Nephron (organoid): ENCODE data around the gene GPR176.

Source experiments
- H3K27ac Mint-ChIP-seq, 3 experiments: 2 replicates each; pipeline ENCODE4 v1.8.0; 2020; ENCODE audit warnings: mixed read lengths in 3 of 3, mild to moderate bottlenecking in 2 of 3, moderate library complexity in 1 of 3
- H3K27me3 Mint-ChIP-seq: 2 replicates; pipeline ENCODE4 v1.8.0; 2021; ENCODE audit warnings: low read depth, mild to moderate bottlenecking, moderate library complexity, mixed read lengths
- H3K36me3 Mint-ChIP-seq: 2 replicates; pipeline ENCODE4 v1.8.0; 2020; ENCODE audit warnings: low read depth, mixed read lengths
- H3K4me1 Mint-ChIP-seq: 2 replicates; pipeline ENCODE4 v1.8.0; 2020; ENCODE audit warnings: mixed read lengths
- H3K4me3 Mint-ChIP-seq, 3 experiments: 2 replicates each; pipeline ENCODE4 v1.8.0; 2020; ENCODE audit warnings: mild to moderate bottlenecking in 3 of 3, mixed read lengths in 3 of 3, moderate library complexity in 2 of 3
- H3K9me3 Mint-ChIP-seq: 2 replicates; pipeline ENCODE4 v1.8.0; 2020; ENCODE audit warnings: mixed read lengths
- CTCF ChIP-seq, 3 experiments: fragments of 200-600 bp; sonication (generic); IDR thresholded peaks; one replicate each; pipeline ENCODE4 v1.5.0; 2021; ENCODE audit warnings: antibody characterized with exemption in 3 of 3; ENCODE audit not compliant: unreplicated experiment in 3 of 3

GPR176 gene

GRCh38 chr15:39885099-39885777, 34.8 kb downstream of the GPR176 start:
- no peak overlapping the region for H3K27ac Mint-ChIP-seq
- no peaks in the 10 kb centered on the region for H3K36me3 Mint-ChIP-seq
- H3K9me3 Mint-ChIP-seq, result no peaks in the 10 kb centered on the region
- TF ChIP-seq CTCF (IDR thresholded peaks at IDR 0.05; ENCODE audit: unreplicated experiment in 3 of 3), result no peak
- H3K4me1 Mint-ChIP-seq, result peaks cover 8% of the 10 kb centered on the region
- no peaks in the 10 kb centered on the region for H3K27me3 Mint-ChIP-seq
- no peak overlapping the region for H3K4me3 Mint-ChIP-seq

DNA sequence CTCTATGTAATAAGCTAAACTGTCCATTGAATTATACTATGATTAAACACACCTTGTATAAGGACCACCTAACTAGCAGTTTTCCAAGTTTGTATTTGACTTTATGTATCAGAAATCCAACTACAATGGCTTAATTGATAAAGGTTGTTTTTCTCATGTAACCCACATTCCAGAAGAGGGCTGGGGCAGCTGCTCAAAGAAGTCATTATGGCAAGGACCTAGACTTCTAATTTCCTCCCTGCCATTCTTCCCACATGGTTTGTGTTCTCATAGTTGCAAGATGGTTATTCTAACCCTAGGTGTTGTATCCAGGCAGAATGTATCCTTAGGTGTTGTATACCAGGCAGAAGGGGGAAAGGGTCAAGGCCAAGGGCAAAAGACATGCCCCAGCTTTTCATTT, 35.7 kb downstream of the GPR176 start:
- Mint-ChIP-seq H3K36me3 (no peaks in the 10 kb centered on the region), H3K9me3 (no peaks in the 10 kb centered on the region), H3K27ac (no peak overlapping the region), H3K27me3 (no peaks in the 10 kb centered on the region), H3K4me1 (peaks cover 5% of the 10 kb centered on the region), H3K4me3 (no peak overlapping the region)
- TF ChIP-seq CTCF (IDR thresholded peaks at IDR 0.05; ENCODE audit: unreplicated experiment in 3 of 3), result no peak

- H3K4me1 Mint-ChIP-seq, result peaks cover 5% of the 10 kb centered on the region
- H3K27ac Mint-ChIP-seq, result no peak overlapping the region
- H3K36me3 Mint-ChIP-seq, result no peaks in the 10 kb centered on the region
- no peak overlapping the region for H3K4me3 Mint-ChIP-seq
- H3K27me3 Mint-ChIP-seq, result no peaks in the 10 kb centered on the region
- H3K9me3 Mint-ChIP-seq, result no peaks in the 10 kb centered on the region
- no peak for TF ChIP-seq CTCF (IDR thresholded peaks at IDR 0.05; ENCODE audit: unreplicated experiment in 3 of 3)
These were observed 37.5 kb downstream of the GPR176 start for GRCh38 chr15:39882602-39883001.

GRCh38 chr15:39881790-39882189, 38.3 kb downstream of the GPR176 start:
- H3K4me1 Mint-ChIP-seq, result peaks cover 5% of the 10 kb centered on the region
- H3K9me3 Mint-ChIP-seq, result no peaks in the 10 kb centered on the region
- no peaks in the 10 kb centered on the region for H3K36me3 Mint-ChIP-seq

GRCh38 chr15:39880718-39881387, 39.2 kb downstream of the GPR176 start:
- H3K4me1 Mint-ChIP-seq, result peaks cover 5% of the 10 kb centered on the region
- H3K4me3 Mint-ChIP-seq, result no peak overlapping the region
- TF ChIP-seq CTCF (IDR thresholded peaks at IDR 0.05; ENCODE audit: unreplicated experiment in 3 of 3), result no peak
- no peaks in the 10 kb centered on the region for H3K36me3 Mint-ChIP-seq
- H3K9me3 Mint-ChIP-seq, result no peaks in the 10 kb centered on the region
- H3K27me3 Mint-ChIP-seq, result no peaks in the 10 kb centered on the region
- H3K27ac Mint-ChIP-seq, result no peak overlapping the region

More at GRCh38 chr15:39881790-39882189, 38.3 kb downstream of the GPR176 start:
- H3K27ac Mint-ChIP-seq, result no peak overlapping the region
- no peak overlapping the region for H3K4me3 Mint-ChIP-seq
- H3K27me3 Mint-ChIP-seq, result no peaks in the 10 kb centered on the region
- TF ChIP-seq CTCF (IDR thresholded peaks at IDR 0.05; ENCODE audit: unreplicated experiment in 3 of 3), result no peak

- Mint-ChIP-seq H3K36me3 (no peaks in the 10 kb centered on the region), H3K4me1 (no peaks in the 10 kb centered on the region), H3K9me3 (no peaks in the 10 kb centered on the region), H3K27ac (no peak overlapping the region), H3K4me3 (no peak overlapping the region), H3K27me3 (no peaks in the 10 kb centered on the region)
- TF ChIP-seq CTCF (IDR thresholded peaks at IDR 0.05; ENCODE audit: unreplicated experiment in 3 of 3), result no peak
These were observed 41.7 kb downstream of the GPR176 start for GRCh38 chr15:39878406-39878785.
